Osteoblast (primary cell): ENCODE measurements around the gene IMMP1L. TPM values are rescaled to one million over a fixed set of nuclear protein-coding genes. Genes with fewer than 3 reads are reported as not detected.

Experiments used
- DNase-seq: peaks from one replicate; pipeline ENCODE4 v3.0.0; 2011; ENCODE audit warnings: low spot score, mixed read lengths; ENCODE audit not compliant: insufficient read length; ENCODE audit errors: missing footprints
- H2AFZ ChIP-seq: 2 replicates; pipeline ENCODE4 v1.6.0; 2011; ENCODE audit warnings: mild to moderate bottlenecking, low read length
- H3K27ac ChIP-seq: 2 replicates; pipeline ENCODE4 v1.5.1; 2011; ENCODE audit warnings: mild to moderate bottlenecking, low read depth, low read length, moderate library complexity
- H3K27me3 ChIP-seq: 2 replicates; pipeline ENCODE4 v1.6.0; 2012; ENCODE audit warnings: mild to moderate bottlenecking, control low read depth, inconsistent platforms, low read length, moderate library complexity; ENCODE audit not compliant: insufficient read depth
- H3K36me3 ChIP-seq: 2 replicates; pipeline ENCODE4 v1.5.1; 2011; ENCODE audit warnings: mild to moderate bottlenecking, low read length, control low read depth, moderate library complexity; ENCODE audit not compliant: insufficient read depth
- H3K4me1 ChIP-seq: 2 replicates; pipeline ENCODE4 v1.5.1; 2011; ENCODE audit warnings: mild to moderate bottlenecking, low read length, control low read depth, moderate library complexity; ENCODE audit not compliant: insufficient read depth
- H3K4me2 ChIP-seq: 2 replicates; pipeline ENCODE4 v1.6.0; 2011; ENCODE audit warnings: mild to moderate bottlenecking, low read length; ENCODE audit not compliant: insufficient read depth
- H3K4me3 ChIP-seq: fragments of 200-600 bp; sonication (generic); 3 replicates; pipeline ENCODE4 v1.5.1; 2012; ENCODE audit warnings: mild to moderate bottlenecking, low read length, inconsistent platforms; ENCODE audit not compliant: insufficient read depth
- H3K79me2 ChIP-seq: 2 replicates; pipeline ENCODE4 v1.6.0; 2012; ENCODE audit warnings: mild to moderate bottlenecking, low read length, control low read depth, inconsistent platforms; ENCODE audit not compliant: insufficient read depth
- H3K9me3 ChIP-seq: 2 replicates; pipeline ENCODE4 v1.5.1; 2011; ENCODE audit warnings: low read depth, low read length, control low read depth
- H4K20me1 ChIP-seq: 2 replicates; pipeline ENCODE4 v1.6.0; 2012; ENCODE audit warnings: mild to moderate bottlenecking, low read length, control low read depth; ENCODE audit not compliant: insufficient read depth
- total RNA-seq: library from RNA; depleted of rRNA; stranded (reverse); fragments of >200 nt; gene quantifications from 2 replicates; pipeline ENCODE4 v1.2.3, GENCODE V29; 2012
- TF ChIP-seq, protein P1 (sequence below): IDR thresholded peaks from 2 replicates; pipeline ENCODE4 v1.5.1; 2011; ENCODE audit warnings: mild to moderate bottlenecking, low read depth, low read length, moderate library complexity; ENCODE audit errors: extremely low read depth

The IMMP1L gene
- total RNA-seq, 1 donor: 8.7 TPM

DNA sequence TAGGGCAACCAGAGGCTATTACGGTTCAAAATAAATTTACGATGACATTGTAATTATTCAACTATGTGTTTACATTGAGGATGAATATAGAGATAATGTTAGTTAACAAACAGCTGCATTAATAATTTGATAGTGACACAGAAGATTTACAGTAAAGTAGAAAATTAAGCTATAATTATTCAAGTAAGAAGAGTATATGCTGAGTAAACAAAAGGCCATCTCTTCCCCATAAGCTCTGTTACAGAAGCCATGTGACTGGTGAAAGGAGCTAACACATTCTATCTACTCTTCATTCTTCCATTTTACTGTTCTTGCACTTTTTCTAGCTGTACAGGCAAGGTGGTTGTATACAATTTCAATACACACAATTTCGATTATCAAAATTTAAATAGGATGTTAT is 54.2 kb downstream of the IMMP1L start:
- no peak for DNase-seq
- Histone ChIP-seq H3K9me3 (no peaks in the 10 kb centered on the region), H3K4me1 (no peaks in the 10 kb centered on the region), H3K36me3 (no peaks in the 10 kb centered on the region), H3K4me3 (no peak overlapping the region), H3K27me3 (no peaks in the 10 kb centered on the region), H3K4me2 (no peak overlapping the region), H3K27ac (no peak overlapping the region), H2AFZ (no peak overlapping the region), H3K79me2 (no peaks in the 10 kb centered on the region), H4K20me1 (no peaks in the 10 kb centered on the region)
- TF ChIP-seq, protein P1, sequence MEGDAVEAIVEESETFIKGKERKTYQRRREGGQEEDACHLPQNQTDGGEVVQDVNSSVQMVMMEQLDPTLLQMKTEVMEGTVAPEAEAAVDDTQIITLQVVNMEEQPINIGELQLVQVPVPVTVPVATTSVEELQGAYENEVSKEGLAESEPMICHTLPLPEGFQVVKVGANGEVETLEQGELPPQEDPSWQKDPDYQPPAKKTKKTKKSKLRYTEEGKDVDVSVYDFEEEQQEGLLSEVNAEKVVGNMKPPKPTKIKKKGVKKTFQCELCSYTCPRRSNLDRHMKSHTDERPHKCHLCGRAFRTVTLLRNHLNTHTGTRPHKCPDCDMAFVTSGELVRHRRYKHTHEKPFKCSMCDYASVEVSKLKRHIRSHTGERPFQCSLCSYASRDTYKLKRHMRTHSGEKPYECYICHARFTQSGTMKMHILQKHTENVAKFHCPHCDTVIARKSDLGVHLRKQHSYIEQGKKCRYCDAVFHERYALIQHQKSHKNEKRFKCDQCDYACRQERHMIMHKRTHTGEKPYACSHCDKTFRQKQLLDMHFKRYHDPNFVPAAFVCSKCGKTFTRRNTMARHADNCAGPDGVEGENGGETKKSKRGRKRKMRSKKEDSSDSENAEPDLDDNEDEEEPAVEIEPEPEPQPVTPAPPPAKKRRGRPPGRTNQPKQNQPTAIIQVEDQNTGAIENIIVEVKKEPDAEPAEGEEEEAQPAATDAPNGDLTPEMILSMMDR: no peak

DNA sequence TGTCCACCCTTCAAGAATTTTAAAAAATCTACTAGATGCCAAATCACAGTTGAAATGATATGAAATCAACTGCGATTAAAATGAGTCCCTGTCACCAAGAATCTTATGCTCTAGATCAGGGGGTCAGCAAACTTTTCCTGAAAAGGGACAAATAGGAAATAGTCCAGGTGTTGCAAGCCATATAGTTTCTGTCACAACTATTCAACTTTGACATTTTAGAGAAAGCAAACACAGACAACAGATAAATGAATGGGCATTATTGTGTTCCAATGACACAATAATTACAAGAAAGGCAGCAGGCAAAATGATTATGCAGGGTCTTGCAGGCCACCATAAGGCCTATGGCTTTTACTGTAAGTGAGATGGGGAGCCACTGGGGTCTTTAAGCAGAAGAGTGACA is 58.6 kb downstream of the IMMP1L start:
- H2AFZ ChIP-seq: no peak overlapping the region
- H3K79me2 ChIP-seq: no peaks in the 10 kb centered on the region
- no peak for DNase-seq
- H3K4me3 ChIP-seq: no peak overlapping the region
- TF ChIP-seq, protein P1: no peak
- no peak overlapping the region for H3K4me2 ChIP-seq
- no peaks in the 10 kb centered on the region for H4K20me1 ChIP-seq
- H3K27me3 ChIP-seq: no peaks in the 10 kb centered on the region
- no peaks in the 10 kb centered on the region for H3K4me1 ChIP-seq
- H3K27ac ChIP-seq: no peak overlapping the region
- H3K36me3 ChIP-seq: no peaks in the 10 kb centered on the region
- H3K9me3 ChIP-seq: no peaks in the 10 kb centered on the region

DNA sequence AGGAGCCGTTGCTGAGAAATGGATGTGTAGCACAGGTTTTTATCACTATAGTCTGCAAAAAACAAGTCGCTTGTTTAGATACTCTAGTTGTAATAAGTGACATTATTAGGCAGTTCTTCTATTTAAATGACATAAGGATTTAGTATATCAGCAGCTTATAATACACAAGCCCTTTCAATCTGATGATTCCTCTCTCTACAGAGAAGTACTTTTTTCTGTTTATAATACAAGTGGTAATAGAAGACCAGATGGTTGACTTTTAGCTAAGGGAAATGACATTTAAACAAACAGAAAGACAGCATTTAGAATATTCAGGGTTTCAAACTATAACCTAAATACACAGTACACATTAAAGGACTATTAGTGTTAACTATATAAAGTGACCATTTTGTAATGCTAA is 60.4 kb downstream of the IMMP1L start:
- H3K36me3 ChIP-seq: no peaks in the 10 kb centered on the region
- H3K79me2 ChIP-seq: no peaks in the 10 kb centered on the region
- H3K27me3 ChIP-seq: no peaks in the 10 kb centered on the region
- DNase-seq: no peak
- H3K4me1 ChIP-seq: no peaks in the 10 kb centered on the region
- H4K20me1 ChIP-seq: no peaks in the 10 kb centered on the region
- H2AFZ ChIP-seq: no peak overlapping the region
- TF ChIP-seq, protein P1: no peak
- H3K9me3 ChIP-seq: no peaks in the 10 kb centered on the region
- H3K27ac ChIP-seq: no peak overlapping the region
- no peak overlapping the region for H3K4me2 ChIP-seq
- no peak overlapping the region for H3K4me3 ChIP-seq

DNA sequence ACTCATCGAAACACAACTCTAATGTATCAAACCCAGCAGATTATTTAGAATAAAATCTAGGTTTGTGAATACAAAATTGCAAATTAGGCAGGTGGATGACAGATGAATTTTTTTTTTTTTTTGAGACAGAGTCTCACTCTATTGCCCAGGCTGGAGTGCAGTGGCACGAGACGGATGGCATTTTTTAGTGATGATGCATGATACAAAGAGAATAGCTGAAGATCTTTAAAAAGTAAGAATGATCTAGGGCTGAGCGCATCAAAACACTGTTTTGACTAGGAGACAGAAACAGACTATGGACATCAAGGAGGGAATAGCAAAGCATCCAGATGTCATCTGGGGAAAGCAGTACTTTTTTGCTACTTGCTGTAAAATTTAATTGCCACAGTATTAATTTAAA is 63.8 kb downstream of the IMMP1L start:
- H3K27ac ChIP-seq: no peak overlapping the region
- no peak overlapping the region for H3K4me2 ChIP-seq
- no peaks in the 10 kb centered on the region for H3K27me3 ChIP-seq
- no peaks in the 10 kb centered on the region for H4K20me1 ChIP-seq
- no peaks in the 10 kb centered on the region for H3K79me2 ChIP-seq
- no peak overlapping the region for H2AFZ ChIP-seq
- no peaks in the 10 kb centered on the region for H3K9me3 ChIP-seq
- DNase-seq: no peak
- TF ChIP-seq, protein P1: no peak
- H3K36me3 ChIP-seq: no peaks in the 10 kb centered on the region
- no peak overlapping the region for H3K4me3 ChIP-seq
- H3K4me1 ChIP-seq: no peaks in the 10 kb centered on the region
